Pancreas (tissue), 10 donors: ENCODE measurements around the gene AXIN2. TPM values are rescaled to one million over a fixed set of nuclear protein-coding genes. Genes with fewer than 3 reads are reported as not detected.

Experiments used
- ATAC-seq, 4 donors: fragments of 200-7000 bp; cut with Tn5 transposase; one replicate each; pipeline versions ENCODE4 v1.8.0 to v1.9.1; 2020; ENCODE audit warnings: mild to moderate bottlenecking in 4 of 4, moderate library complexity in 4 of 4
- DNase-seq, 6 donors: peaks; one replicate each; pipeline ENCODE4 v3.0.0-alpha.2; 2020
- FAIRE-seq: peaks from 2 replicates; lab custom pipeline; 2012; peaks lifted over from hg19 to GRCh38; lab: Jason Lieb, UNC
- H3K27ac ChIP-seq, 4 donors: fragments of 200-600 bp; sonication (generic); 1 replicate in 3 of 4; 2 replicates in 1 of 4; pipeline versions ENCODE4 v1.5.0 to v1.8.0; 2020
- H3K27me3 ChIP-seq, 4 donors: fragments of 200-600 bp; one replicate each; pipeline ENCODE4 v1.8.0; 2021
- H3K36me3 ChIP-seq, 3 donors: fragments of 200-600 bp; sonication (generic) in 1 of 3; one replicate each; pipeline versions ENCODE4 v1.5.0 to v1.8.0; 2020 to 2021
- H3K4me1 ChIP-seq, 3 donors: fragments of 200-600 bp; one replicate each; pipeline ENCODE4 v1.8.0; 2021
- H3K4me3 ChIP-seq, 4 donors: fragments of 200-600 bp; sonication (generic) in 2 of 4; one replicate each; pipeline versions ENCODE4 v1.5.0 to v1.8.0; 2020 to 2021
- H3K9me3 ChIP-seq, 4 donors: fragments of 200-600 bp; one replicate each; pipeline ENCODE4 v1.8.0; 2021
- WGBS, 2 donors: extraction: QIAGEN DNeasy Blood & Tissue Kit; methylation state at CpG; one replicate each; pipeline ENCODE4 v1.1.7; 2013; 5-methylcytosine and 5-hydroxymethylcytosine counted together
- intact Hi-C, 3 donors: fragments of 100-400 bp; cut with DNase I; formaldehyde crosslinking; loops; one replicate each; pipeline versions ENCODE4 v1.11.1 to v1.14.2; 2022
- polyA plus RNA-seq, 2 donors: library from polyadenylated mRNA; stranded (reverse); fragments of 200-250 nt; gene quantifications; one replicate each; pipeline ENCODE4 v1.2.3, GENCODE V29; 2013
- total RNA-seq, 6 donors: library from RNA; stranded (reverse); fragmentation: NEBNext Ultra II Directional in 4 of 6; extraction: Animal tissue kit (Norgen Biotek cat#: 25700) in 4 of 6; gene quantifications; one replicate each; pipeline versions ENCODE4 v1.2.1 to v1.2.4, GENCODE V29; 2021 to 2023
- TF ChIP-seq, protein P1 (sequence below), 4 donors: fragments of 200-600 bp; sonication (generic) in 3 of 4; IDR thresholded peaks; one replicate each; pipeline versions ENCODE4 v1.5.0 to v1.8.0; 2021; ENCODE audit warnings: antibody characterized with exemption in 4 of 4
- donor health status: healthy with polysubstance abuse.
- donor health status: DM: no; HTN: no; CAD: no; lungs with moderate emphysema.
- donor health status: DM: no; HTN: no; CAD: no.
- donor health status: control.
- donor health status: control.
- donor health status: Bipolar disorder and iron deficiency.
- donor health status: DM: yes; HTN: yes; CAD: no.
- donor health status: DM: no; HTN: no; CAD: no.
- donor health status: DM: no; HTN: no; CAD: no.
- donor health status: DM: yes; HTN: yes; CAD: no.

AXIN2 gene
- total and polyA plus RNA-seq, 8 donors, result 2.5 to 13.1 (median 3.3) TPM

DNA sequence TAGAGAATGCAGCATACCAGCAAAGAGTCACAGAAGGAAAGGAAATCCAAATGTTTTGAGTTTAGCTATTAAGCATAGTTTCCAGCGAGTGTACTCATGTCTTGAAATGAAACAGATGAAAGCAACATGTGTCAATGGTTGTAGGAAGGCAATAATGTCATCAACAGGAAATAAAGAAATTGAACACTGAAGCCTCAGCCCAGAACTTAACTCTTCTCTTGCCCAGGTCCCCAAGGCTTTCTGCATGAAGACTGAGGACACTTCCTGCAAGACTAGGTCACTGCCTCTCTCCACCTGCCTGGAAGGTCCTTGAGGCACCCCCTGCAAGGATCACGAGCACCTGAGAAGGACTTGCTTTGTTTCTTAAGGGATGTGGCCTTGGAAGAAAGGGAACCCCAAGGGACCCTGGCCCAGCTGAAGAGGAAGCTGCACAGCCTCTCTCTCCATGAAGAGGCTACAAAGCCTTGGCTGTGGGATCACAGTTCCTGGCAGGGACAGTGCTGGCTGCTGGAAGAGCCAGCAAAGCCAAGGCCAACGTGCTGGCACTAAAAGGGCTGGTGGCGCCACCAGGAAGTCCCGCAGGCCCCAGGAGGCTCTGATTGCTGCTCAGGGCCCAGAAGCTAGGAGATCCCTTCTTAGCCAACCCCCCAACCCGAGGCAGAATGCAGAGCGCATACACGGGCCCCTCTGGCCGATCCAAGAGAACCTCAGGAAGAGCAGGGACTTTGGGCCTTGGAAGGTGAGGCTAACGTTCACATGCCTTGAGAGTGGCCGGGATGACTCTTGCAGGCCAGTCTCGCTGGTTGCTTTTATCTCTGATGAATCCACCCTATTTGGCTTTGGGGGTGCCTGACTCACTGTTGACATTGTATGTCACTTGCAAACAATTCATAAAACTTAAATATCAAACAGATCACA is 23.4 kb upstream of the AXIN2 start:
- DNase-seq (peak; percentile 47 to 83 (median 60)), ATAC-seq (peak; percentile 73 to 86 (median 78)), FAIRE-seq (no peak)
- peak overlapping the region in 3 of 4 donors; percentile 3 to 40 (median 34) for H3K27ac ChIP-seq
- H3K36me3 ChIP-seq, result no peaks in the 10 kb centered on the region
- 63 to 68% methylated on average over 12 of the region's 12 CpGs for WGBS, 2 donors
- no peaks in the 10 kb centered on the region for H3K9me3 ChIP-seq
- TF ChIP-seq, protein P1, sequence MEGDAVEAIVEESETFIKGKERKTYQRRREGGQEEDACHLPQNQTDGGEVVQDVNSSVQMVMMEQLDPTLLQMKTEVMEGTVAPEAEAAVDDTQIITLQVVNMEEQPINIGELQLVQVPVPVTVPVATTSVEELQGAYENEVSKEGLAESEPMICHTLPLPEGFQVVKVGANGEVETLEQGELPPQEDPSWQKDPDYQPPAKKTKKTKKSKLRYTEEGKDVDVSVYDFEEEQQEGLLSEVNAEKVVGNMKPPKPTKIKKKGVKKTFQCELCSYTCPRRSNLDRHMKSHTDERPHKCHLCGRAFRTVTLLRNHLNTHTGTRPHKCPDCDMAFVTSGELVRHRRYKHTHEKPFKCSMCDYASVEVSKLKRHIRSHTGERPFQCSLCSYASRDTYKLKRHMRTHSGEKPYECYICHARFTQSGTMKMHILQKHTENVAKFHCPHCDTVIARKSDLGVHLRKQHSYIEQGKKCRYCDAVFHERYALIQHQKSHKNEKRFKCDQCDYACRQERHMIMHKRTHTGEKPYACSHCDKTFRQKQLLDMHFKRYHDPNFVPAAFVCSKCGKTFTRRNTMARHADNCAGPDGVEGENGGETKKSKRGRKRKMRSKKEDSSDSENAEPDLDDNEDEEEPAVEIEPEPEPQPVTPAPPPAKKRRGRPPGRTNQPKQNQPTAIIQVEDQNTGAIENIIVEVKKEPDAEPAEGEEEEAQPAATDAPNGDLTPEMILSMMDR (IDR thresholded peaks at IDR 0.05), result no peak
- H3K4me3 ChIP-seq, result no peak overlapping the region
- peaks cover 5 to 21% (median 12%) of the 10 kb centered on the region in 3 donors for H3K4me1 ChIP-seq
- H3K27me3 ChIP-seq, result no peaks in the 10 kb centered on the region
- intact Hi-C loops, result no loop called here

DNA sequence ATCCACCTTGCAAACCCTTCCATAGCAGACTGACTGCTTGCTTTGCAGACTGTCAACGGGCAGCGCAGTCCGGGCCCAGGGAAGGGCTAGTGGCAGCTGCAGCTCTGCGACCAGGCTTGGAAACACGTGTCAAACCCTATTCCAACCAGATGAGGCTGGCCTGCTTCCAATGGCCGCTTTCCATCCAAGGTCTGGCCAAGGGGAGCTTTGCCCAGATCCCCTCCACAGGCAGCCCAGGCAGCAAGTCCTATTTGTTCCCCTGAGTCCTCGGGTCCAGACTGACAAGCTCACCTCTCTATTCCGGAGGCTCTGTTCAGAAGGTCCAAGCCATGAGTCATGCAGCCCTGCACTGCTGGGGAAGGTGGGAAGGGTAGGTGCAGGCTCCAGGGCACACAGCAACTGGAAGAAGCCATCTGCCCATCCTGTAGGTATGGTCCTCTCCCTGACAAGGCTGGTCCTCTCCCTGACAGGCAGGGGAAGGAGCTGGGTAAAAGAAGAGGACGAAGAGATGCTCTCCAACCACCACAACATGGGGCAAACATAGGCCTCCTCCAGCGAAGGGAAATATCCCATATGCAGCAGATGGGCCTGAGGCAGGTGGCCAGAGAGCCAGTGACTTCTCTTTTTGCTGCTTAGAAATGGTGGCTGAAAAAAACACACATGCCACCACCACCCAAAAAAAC is 22.6 kb upstream of the AXIN2 start:
- no peak for FAIRE-seq
- peak; percentile 54 to 62 (median 60) for ATAC-seq
- Histone ChIP-seq H3K27ac (peak overlapping the region in 3 of 4 donors; percentile 3 to 40 (median 34)), H3K27me3 (no peaks in the 10 kb centered on the region), H3K4me1 (peaks cover 5 to 21% (median 12%) of the 10 kb centered on the region in 3 donors), H3K9me3 (no peaks in the 10 kb centered on the region), H3K36me3 (no peaks in the 10 kb centered on the region), H3K4me3 (no peak overlapping the region)
- intact Hi-C loops, result no loop called here
- peak in 2 of 6 donors; percentile 31 to 44 for DNase-seq
- TF ChIP-seq, protein P1 (IDR thresholded peaks at IDR 0.05), result no peak
- WGBS, 2 donors, result 61 to 65% methylated on average over 10 of the region's 10 CpGs

DNA sequence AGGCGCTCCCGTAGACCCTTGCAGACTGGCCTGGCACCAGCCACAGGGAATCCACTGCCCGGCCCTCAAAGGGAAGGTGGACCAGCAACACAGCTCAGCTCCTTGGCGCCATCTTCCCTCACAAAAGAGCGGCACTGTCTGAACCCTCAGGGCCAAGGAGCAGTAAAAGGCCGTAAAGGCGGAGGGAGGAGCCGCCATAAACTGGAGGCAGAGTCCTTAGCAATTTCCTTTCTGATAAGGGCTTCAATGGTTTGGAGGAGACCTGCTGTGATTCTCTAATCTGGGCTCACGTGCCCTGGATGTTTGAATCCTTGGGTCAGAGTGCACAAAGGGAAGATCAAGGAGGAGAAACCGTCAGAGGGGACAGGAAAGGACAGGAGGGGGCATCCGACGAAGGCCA is 15.5 kb upstream of the AXIN2 start:
- WGBS, 2 donors, result 83 to 86% methylated on average over 12 of the region's 12 CpGs
- no peaks in the 10 kb centered on the region for H3K9me3 ChIP-seq
- no peaks in the 10 kb centered on the region for H3K27me3 ChIP-seq
- TF ChIP-seq, protein P1 (IDR thresholded peaks at IDR 0.05), result no peak
- H3K4me3 ChIP-seq, result no peak overlapping the region
- no peaks in the 10 kb centered on the region for H3K36me3 ChIP-seq
- intact Hi-C loops, result no loop called here
- H3K27ac ChIP-seq, result no peak overlapping the region
- FAIRE-seq (no peak), DNase-seq (no peak), ATAC-seq (no peak)
- no peaks in the 10 kb centered on the region for H3K4me1 ChIP-seq

DNA sequence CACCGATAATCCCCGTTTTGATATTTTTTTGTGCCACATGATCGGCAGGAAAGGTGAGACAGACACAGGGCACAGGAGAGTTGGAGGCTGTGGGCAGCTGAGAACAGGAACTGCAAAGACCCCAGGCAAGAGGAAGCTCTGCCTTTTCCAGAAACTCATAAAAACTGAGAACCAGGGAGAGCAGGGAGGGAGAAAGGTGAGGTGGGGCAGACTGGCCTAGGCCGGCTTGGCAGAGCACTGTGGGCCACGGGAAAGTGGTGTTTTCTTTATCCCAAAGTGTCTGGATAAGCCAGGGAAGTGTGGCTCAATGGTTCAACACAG is 11.8 kb upstream of the AXIN2 start:
- FAIRE-seq (no peak), DNase-seq (no peak), ATAC-seq (no peak)
- no peaks in the 10 kb centered on the region for H3K27me3 ChIP-seq
- no peaks in the 10 kb centered on the region for H3K36me3 ChIP-seq
- no peaks in the 10 kb centered on the region for H3K9me3 ChIP-seq
- TF ChIP-seq, protein P1 (IDR thresholded peaks at IDR 0.05), result no peak
- WGBS, 2 donors, result 84 to 87% methylated on average over 5 of the region's 5 CpGs
- H3K4me3 ChIP-seq, result no peak overlapping the region
- intact Hi-C loops, result no loop called here
- H3K27ac ChIP-seq, result no peak overlapping the region
- H3K4me1 ChIP-seq, result no peaks in the 10 kb centered on the region
